Measurements from ENCODE around the gene UBE4B.
A peak's percentile ranks its signal among the peaks of the same experiment; 100 is the strongest.

Gene UBE4B

DNA sequence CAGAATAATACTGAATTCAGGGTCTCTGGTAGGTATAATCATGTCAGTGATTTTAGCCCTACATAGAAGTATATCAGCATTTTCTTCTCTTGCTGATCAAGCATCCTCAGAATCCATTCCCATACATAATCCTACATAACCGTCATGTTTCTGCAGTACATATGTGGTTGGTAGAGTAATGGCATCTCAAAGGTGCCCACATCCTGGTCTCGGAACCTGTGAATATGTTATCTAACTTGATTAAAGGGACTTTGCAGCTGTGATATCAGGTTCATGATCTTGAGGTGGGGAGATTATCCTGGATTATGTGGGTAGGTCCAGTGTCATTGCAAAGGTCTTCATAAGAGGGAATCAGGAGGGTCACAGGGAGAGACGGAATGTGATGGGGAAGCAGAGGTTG, 108.2 kb downstream of the UBE4B start:
- DNase-seq (ENCODE audit: extremely low read depth, low read depth): no peak
- TF ChIP-seq, protein P1, sequence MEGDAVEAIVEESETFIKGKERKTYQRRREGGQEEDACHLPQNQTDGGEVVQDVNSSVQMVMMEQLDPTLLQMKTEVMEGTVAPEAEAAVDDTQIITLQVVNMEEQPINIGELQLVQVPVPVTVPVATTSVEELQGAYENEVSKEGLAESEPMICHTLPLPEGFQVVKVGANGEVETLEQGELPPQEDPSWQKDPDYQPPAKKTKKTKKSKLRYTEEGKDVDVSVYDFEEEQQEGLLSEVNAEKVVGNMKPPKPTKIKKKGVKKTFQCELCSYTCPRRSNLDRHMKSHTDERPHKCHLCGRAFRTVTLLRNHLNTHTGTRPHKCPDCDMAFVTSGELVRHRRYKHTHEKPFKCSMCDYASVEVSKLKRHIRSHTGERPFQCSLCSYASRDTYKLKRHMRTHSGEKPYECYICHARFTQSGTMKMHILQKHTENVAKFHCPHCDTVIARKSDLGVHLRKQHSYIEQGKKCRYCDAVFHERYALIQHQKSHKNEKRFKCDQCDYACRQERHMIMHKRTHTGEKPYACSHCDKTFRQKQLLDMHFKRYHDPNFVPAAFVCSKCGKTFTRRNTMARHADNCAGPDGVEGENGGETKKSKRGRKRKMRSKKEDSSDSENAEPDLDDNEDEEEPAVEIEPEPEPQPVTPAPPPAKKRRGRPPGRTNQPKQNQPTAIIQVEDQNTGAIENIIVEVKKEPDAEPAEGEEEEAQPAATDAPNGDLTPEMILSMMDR (IDR thresholded peaks at IDR 0.05; ENCODE audit: low read depth, low read length): no peak

DNA sequence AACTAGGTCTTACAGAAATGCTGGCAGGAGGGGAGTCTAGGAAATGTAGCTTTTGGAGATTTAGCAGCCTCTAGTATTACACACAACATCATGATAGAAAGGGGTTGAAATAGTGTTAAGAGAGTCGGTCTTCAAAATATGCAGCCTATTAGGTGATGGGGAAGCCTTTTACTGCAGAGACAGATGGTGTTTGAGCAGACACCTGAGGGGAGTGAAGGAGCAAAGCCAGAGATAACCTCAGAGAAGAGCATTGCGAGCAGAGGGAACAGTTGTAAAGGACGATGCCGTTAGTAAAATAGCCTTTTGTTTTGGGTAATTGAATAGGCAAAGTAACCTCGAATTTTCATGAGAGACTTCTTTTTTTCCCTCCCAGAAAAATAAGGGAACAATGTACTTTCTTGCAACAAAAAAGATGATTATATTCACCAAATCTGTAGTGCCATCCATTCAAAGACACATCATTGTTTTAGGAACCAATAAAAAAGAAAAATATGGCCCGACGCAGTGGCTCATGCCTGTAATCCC, 111.3 kb downstream of the UBE4B start:
- DNase-seq (ENCODE audit: extremely low read depth, low read depth): no peak
- TF ChIP-seq, protein P1 (IDR thresholded peaks at IDR 0.05; ENCODE audit: low read depth, low read length): no peak

DNA sequence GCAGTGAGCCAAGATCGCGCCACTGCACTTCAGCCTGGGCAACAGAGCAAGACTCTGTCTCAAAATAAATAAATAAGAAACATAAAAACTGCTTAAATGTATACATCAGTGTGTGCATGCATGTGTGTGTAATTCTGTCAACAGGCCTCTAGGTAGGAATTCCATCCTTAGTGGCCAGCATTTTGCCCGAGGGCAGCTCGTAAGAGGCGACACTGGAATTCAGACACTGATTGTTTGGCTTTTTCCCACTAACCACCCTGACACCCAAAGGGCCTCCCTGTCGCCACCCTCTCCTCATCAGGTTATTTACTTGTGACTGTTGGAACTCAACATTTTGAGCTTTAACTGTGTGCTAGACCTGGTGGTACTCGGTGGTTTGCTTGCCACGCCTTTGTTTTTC, 113.6 kb downstream of the UBE4B start:
- TF ChIP-seq, protein P1 (IDR thresholded peaks at IDR 0.05; ENCODE audit: low read depth, low read length): no peak
- no peak for DNase-seq (ENCODE audit: extremely low read depth, low read depth)

DNA sequence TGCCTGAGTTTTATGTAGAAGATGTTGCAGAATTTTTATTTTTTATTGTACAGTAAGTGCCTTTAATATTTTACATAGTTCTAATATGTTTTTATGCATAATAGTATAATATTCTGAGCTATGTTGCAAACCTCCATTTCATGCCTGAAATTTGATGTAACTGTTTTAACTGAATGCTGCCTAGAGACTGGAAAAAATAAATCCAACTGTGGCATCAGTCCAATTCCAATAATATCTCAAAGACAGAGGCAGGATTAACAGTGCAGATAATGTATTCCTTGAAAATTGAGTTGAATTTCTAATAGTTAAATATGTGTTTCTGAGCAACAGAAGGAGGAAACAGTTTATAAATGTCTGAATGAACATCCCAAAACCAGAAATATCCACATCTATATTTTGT, 116.5 kb downstream of the UBE4B start:
- TF ChIP-seq, protein P1 (IDR thresholded peaks at IDR 0.05; ENCODE audit: low read depth, low read length): no peak
- DNase-seq (ENCODE audit: extremely low read depth, low read depth): no peak

DNA sequence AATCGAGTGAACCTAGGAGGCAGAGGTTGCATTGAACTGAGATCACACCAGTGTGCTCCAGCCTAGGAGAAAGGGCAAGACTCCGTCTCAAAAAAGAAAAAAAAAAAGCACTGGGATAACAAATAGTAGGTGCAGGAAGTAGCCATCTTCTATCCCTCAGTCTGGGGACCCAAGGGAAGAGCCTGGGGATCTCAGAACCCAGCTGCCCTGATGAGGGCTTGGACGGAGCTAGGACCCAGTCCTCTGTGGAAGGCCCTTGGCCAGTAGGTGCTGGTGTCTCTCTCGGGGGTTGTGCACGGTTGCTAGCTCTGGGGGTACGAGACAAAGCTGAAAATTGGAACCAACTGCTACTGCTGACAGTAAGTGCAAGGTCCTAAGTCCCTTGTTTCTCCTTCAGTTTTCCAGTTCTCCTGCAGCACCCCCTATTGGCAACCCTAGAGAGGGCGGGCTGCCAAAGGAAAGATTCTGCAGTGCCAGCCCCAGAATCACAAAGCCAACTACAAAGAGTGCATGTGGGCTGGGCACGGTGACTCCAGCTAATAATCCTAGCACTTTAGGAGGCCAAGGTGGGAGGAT, 120.0 kb downstream of the UBE4B start:
- no peak for DNase-seq (ENCODE audit: extremely low read depth, low read depth)
- TF ChIP-seq, protein P1 (IDR thresholded peaks at IDR 0.05; ENCODE audit: low read depth, low read length): peak; percentile 66

DNA sequence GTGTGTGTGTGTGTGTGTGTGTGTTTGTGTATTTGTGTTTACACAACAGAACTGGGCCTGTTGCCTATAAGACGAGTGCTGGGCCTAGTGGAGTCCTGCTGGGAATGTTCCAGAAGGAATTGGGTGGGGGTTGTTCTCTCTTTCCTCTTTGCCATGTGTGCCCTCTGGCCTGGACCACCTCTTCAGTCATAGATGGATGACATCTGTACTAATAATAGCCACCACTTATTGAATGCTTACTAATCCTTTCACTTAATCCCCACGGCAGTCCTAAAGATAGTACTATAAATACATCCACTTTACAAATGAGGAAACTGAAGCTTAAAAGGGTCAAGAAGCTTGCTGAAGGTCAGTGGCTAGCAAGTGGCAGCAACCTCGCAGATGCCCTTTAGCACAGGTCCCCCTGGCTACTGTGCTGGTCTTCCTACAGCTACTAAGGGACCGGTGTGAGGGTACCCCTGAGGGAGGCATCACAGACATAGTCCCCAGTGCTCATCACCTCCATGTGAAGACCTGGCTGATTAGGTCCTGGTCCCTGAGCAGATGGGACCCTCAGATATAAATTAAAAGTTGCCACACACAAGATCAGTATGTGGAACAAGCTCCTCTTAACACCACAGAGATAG, 122.4 kb downstream of the UBE4B start:
- no peak for DNase-seq (ENCODE audit: extremely low read depth, low read depth)
- TF ChIP-seq, protein P1 (IDR thresholded peaks at IDR 0.05; ENCODE audit: low read depth, low read length): no peak

DNA sequence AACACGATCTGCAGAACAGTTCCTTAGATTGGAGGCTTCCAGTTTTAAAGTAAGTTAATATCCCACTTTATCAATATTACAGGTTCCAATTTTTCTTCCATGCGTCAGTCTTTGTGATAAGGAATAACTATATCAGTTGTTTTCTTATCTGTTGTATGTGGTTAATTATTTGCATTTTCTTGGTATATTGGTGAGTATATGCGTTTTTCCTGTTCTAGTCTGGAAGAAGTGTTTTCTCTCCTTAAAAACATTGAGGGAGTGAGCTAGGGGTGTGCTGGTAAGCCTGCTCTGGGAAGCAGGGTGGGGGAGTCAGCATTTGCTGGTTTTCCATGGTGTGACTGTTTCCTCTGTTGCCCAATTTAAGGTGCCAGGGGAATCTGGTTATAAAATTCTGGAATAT, 127.4 kb downstream of the UBE4B start:
- TF ChIP-seq, protein P1 (IDR thresholded peaks at IDR 0.05; ENCODE audit: low read depth, low read length): no peak
- no peak for DNase-seq (ENCODE audit: extremely low read depth, low read depth)
